PC-9 (cell line): ENCODE data around the gene DHX38.

Source experiments
- CTCF ChIP-seq: fragments of 200-600 bp; sonication (generic); conservative IDR thresholded peaks from 2 replicates; pipeline ENCODE4 v1.6.1; 2017; ENCODE audit warnings: mixed run types, antibody characterized with exemption, mild to moderate bottlenecking, moderate library complexity
- EZH2 ChIP-seq: fragments of 200-600 bp; sonication (generic); IDR thresholded peaks from 2 replicates; pipeline ENCODE4 v1.8.0; 2017; ENCODE audit warnings: antibody characterized with exemption, low read depth

DNA sequence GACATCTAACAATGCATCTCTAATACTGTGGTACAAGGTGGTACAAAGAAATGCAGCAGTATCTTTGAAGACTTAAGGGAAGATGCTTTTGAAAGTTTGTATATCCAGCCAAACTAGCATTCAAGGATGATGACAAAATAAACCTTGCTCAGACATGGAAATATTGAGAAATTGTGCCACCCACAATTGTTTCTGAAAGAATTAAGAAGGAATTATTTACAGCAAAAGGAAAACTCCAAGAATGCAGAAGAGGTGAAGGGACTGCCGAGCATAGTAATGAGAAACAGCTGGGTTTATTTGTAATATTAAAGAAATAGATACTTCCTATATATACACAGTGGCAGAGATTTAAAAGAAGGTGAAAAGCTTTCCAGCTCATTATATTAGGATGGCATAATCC is 48.8 kb downstream of the DHX38 start:
- TF ChIP-seq CTCF (no peak), EZH2 (no peak)
